ENCODE measurements around the gene ZYG11B.
"Not testable (repeated sequence)": the region's sequence is repeated elsewhere in the genome, so short reads cannot be mapped to it uniquely, and the experiment has no call there.

The ZYG11B gene

GRCh38 chr1:52746189-52746588, 19.9 kb downstream of the ZYG11B start:
- Histone ChIP-seq H3K4me3 (ENCODE audit: control insufficient read depth in 1 of 7, extremely low read depth in 1 of 7, insufficient read depth in 4 of 7, low read depth in 2 of 7, low read length in 6 of 7) (no peak overlapping the region), H3K27me3 (replicated peaks in 2 of 5; ENCODE audit: control insufficient read depth in 4 of 5, insufficient read depth in 5 of 5, low read length in 4 of 5) (no peaks in the 10 kb centered on the region), H3K4me1 (ENCODE audit: control extremely low read depth in 1 of 4, control insufficient read depth in 4 of 4, insufficient read depth in 4 of 4, low read length in 3 of 4) (no peaks in the 10 kb centered on the region), H3K9me3 (ENCODE audit: control extremely low read depth in 1 of 5, control insufficient read depth in 4 of 5, insufficient read depth in 2 of 5, low read depth in 1 of 5, low read length in 4 of 5) (no peaks in the 10 kb centered on the region), H3K27ac (ENCODE audit: insufficient read depth in 1 of 2, low read depth in 1 of 2, low read length in 2 of 2, poor library complexity in 1 of 2, severe bottlenecking in 2 of 2) (no peak overlapping the region), H3K36me3 (ENCODE audit: control insufficient read depth in 4 of 4, insufficient read depth in 4 of 4, low read length in 3 of 4) (no peaks in the 10 kb centered on the region)
- POLR2A ChIA-PET = no interaction called here
- CTCF ChIA-PET = no interaction called here
- no CpG with 5 or more reads among the region's 4 CpGs for WGBS (ENCODE audit: insufficient coverage)
- DNase-seq = no peak

DNA sequence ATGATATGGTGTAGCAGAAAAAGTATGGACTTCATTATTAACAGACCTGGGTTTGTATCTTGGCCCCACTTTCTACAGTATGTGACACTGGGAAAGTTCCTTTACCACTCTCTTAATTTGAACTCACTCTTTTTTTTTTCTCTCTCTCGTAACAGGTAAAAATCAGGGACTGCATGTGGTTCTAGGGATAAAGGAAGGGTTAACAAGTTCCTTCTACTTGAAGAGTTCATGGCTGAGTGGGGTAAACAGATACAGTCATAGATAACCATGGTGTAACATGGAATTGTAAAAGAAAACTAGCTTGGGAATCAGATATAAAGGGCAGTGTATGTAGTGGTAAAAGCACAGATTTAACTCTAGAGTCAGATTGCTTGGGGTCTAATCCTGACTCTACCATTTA, 21.2 kb downstream of the ZYG11B start:
- peaks cover 0 to 7% (median 3%) of the 10 kb centered on the region in 4 experiments for H3K4me1 ChIP-seq (ENCODE audit: control extremely low read depth in 1 of 4, control insufficient read depth in 4 of 4, insufficient read depth in 4 of 4, low read length in 3 of 4)
- ChIA-PET CTCF (no interaction called here), POLR2A (no interaction called here)
- H3K27me3 ChIP-seq (replicated peaks in 2 of 5; ENCODE audit: control insufficient read depth in 4 of 5, insufficient read depth in 5 of 5, low read length in 4 of 5) = no peaks in the 10 kb centered on the region
- no peak for DNase-seq
- no peak overlapping the region for H3K4me3 ChIP-seq (ENCODE audit: control insufficient read depth in 1 of 7, extremely low read depth in 1 of 7, insufficient read depth in 4 of 7, low read depth in 2 of 7, low read length in 6 of 7)
- whole genome bisulfite sequencing (ENCODE audit: insufficient coverage) = no CpG with 5 or more reads among the region's 1 CpG
- H3K27ac ChIP-seq (ENCODE audit: insufficient read depth in 1 of 2, low read depth in 1 of 2, low read length in 2 of 2, poor library complexity in 1 of 2, severe bottlenecking in 2 of 2) = no peak overlapping the region
- H3K9me3 ChIP-seq (ENCODE audit: control extremely low read depth in 1 of 5, control insufficient read depth in 4 of 5, insufficient read depth in 2 of 5, low read depth in 1 of 5, low read length in 4 of 5) = no peaks in the 10 kb centered on the region
- no peaks in the 10 kb centered on the region for H3K36me3 ChIP-seq (ENCODE audit: control insufficient read depth in 4 of 4, insufficient read depth in 4 of 4, low read length in 3 of 4)

GRCh38 chr1:52748119-52748518, 21.9 kb downstream of the ZYG11B start:
- no peaks in the 10 kb centered on the region for H3K9me3 ChIP-seq (ENCODE audit: control extremely low read depth in 1 of 5, control insufficient read depth in 4 of 5, insufficient read depth in 2 of 5, low read depth in 1 of 5, low read length in 4 of 5)
- DNase-seq = no peak
- no peak overlapping the region for H3K4me3 ChIP-seq (ENCODE audit: control insufficient read depth in 1 of 7, extremely low read depth in 1 of 7, insufficient read depth in 4 of 7, low read depth in 2 of 7, low read length in 6 of 7)
- H3K36me3 ChIP-seq (ENCODE audit: control insufficient read depth in 4 of 4, insufficient read depth in 4 of 4, low read length in 3 of 4) = no peaks in the 10 kb centered on the region
- CTCF ChIA-PET = interaction anchor here (1.1 kb wide), 1 partner anchor 20 kb away, joined by 4 read pairs; no protein-coding TSS in a partner anchor
- H3K27ac ChIP-seq (ENCODE audit: insufficient read depth in 1 of 2, low read depth in 1 of 2, low read length in 2 of 2, poor library complexity in 1 of 2, severe bottlenecking in 2 of 2) = no peak overlapping the region
- H3K27me3 ChIP-seq (replicated peaks in 2 of 5; ENCODE audit: control insufficient read depth in 4 of 5, insufficient read depth in 5 of 5, low read length in 4 of 5) = no peaks in the 10 kb centered on the region
- peaks cover 0 to 7% (median 3%) of the 10 kb centered on the region in 4 experiments for H3K4me1 ChIP-seq (ENCODE audit: control extremely low read depth in 1 of 4, control insufficient read depth in 4 of 4, insufficient read depth in 4 of 4, low read length in 3 of 4)
- POLR2A ChIA-PET = no interaction called here

DNA sequence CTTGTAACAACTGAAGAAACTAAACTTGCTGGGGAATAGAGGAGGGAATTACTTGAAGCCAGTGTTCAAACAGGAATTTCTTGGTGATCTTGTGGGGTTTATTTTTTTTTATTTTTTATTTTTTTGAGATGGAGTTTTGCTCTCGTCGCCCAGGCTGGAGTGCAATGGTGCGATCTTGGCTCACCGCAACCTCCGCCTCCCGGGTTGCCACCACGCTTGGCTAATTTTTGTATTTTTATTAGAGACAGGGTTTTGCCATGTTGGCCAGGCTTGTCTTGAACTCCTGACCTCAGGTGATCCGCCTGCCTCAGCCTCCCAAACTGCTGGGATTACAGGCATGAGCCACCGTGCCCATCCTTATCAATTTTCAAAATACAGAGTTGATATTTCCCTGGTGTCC, 23.2 kb downstream of the ZYG11B start:
- H3K36me3 ChIP-seq (ENCODE audit: control insufficient read depth in 4 of 4, insufficient read depth in 4 of 4, low read length in 3 of 4); H3K4me1 ChIP-seq (ENCODE audit: control extremely low read depth in 1 of 4, control insufficient read depth in 4 of 4, insufficient read depth in 4 of 4, low read length in 3 of 4); CTCF ChIA-PET; H3K27me3 ChIP-seq (replicated peaks in 2 of 5; ENCODE audit: control insufficient read depth in 4 of 5, insufficient read depth in 5 of 5, low read length in 4 of 5); H3K27ac ChIP-seq (ENCODE audit: insufficient read depth in 1 of 2, low read depth in 1 of 2, low read length in 2 of 2, poor library complexity in 1 of 2, severe bottlenecking in 2 of 2); H3K4me3 ChIP-seq (ENCODE audit: control insufficient read depth in 1 of 7, extremely low read depth in 1 of 7, insufficient read depth in 4 of 7, low read depth in 2 of 7, low read length in 6 of 7); POLR2A ChIA-PET; H3K9me3 ChIP-seq (ENCODE audit: control extremely low read depth in 1 of 5, control insufficient read depth in 4 of 5, insufficient read depth in 2 of 5, low read depth in 1 of 5, low read length in 4 of 5); DNase-seq: not testable (repeated sequence)
- WGBS (ENCODE audit: insufficient coverage) = no CpG with 5 or more reads among the region's 9 CpGs

DNA sequence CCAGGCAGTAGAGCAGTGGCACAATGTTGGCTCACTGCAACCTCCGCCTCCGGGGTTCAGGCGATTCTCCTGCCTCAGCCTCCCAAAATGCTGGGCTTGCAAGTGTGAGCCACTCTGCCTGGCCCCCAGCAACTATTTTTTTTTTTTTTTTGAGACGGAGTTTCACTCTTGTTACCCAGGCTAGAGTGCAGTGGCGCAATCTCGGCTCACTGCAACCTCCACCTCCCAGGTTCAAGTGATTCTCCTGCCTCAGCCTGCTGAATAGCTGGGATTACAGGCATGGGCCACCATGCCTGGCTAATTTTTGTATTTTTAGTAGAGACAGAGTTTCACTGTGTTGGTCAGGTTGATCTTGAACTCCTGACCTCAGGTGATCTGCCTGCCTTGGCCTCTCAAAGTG, 23.9 kb downstream of the ZYG11B start:
- H3K36me3 ChIP-seq (ENCODE audit: control insufficient read depth in 4 of 4, insufficient read depth in 4 of 4, low read length in 3 of 4); H3K4me1 ChIP-seq (ENCODE audit: control extremely low read depth in 1 of 4, control insufficient read depth in 4 of 4, insufficient read depth in 4 of 4, low read length in 3 of 4); DNase-seq; H3K27ac ChIP-seq (ENCODE audit: insufficient read depth in 1 of 2, low read depth in 1 of 2, low read length in 2 of 2, poor library complexity in 1 of 2, severe bottlenecking in 2 of 2); POLR2A ChIA-PET; H3K9me3 ChIP-seq (ENCODE audit: control extremely low read depth in 1 of 5, control insufficient read depth in 4 of 5, insufficient read depth in 2 of 5, low read depth in 1 of 5, low read length in 4 of 5); H3K27me3 ChIP-seq (replicated peaks in 2 of 5; ENCODE audit: control insufficient read depth in 4 of 5, insufficient read depth in 5 of 5, low read length in 4 of 5); H3K4me3 ChIP-seq (ENCODE audit: control insufficient read depth in 1 of 7, extremely low read depth in 1 of 7, insufficient read depth in 4 of 7, low read depth in 2 of 7, low read length in 6 of 7): not testable (repeated sequence)
- WGBS (ENCODE audit: insufficient coverage) = 97% methylated on average over 4 of the region's 6 CpGs
- CTCF ChIA-PET = interaction anchor here (0.6 kb wide), 1 partner anchor 442 kb away, joined by 3 read pairs; no protein-coding TSS in a partner anchor

DNA sequence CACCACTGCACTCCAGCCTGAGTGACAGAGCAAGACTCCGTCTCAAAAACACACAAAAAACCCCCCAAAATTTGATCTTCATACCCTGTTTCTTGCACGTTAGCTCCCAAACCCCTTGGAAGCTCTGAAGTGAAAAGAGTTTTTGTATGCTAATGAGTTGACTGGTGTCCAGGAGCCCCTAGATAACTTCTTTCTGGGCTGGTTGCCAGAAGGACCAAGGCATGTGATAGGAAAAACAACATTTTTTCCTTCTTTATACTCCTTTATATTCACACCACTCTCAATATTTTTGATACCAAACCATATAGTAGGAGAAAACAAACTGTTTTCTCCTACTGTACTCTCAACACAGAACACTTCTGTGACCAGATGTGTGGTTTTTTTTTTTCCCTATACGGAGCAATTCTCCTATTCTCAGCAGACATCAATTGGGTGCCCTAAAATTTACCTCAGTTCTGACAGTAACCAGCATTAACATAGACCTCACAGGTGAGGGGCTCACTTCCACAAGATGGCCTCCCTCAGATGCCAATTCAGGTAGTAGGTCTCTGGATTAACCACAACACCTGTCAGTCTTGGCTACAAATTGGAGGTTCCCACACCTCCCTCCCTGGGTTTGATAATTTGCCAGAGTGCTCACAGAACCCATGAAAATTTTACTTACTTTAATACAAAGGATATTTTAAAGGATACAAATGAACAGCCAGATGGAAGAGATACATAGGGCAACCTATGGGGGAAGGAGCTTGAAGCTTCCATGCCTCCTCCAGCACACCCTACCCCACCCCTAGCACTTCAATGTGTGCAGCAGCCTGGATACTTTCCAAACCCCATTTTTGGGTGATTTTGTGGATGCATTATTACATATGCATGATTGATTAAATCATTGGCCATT, 25.6 kb downstream of the ZYG11B start:
- H3K27me3 ChIP-seq (replicated peaks in 2 of 5; ENCODE audit: control insufficient read depth in 4 of 5, insufficient read depth in 5 of 5, low read length in 4 of 5) = no peaks in the 10 kb centered on the region
- H3K4me3 ChIP-seq (ENCODE audit: control insufficient read depth in 1 of 7, extremely low read depth in 1 of 7, insufficient read depth in 4 of 7, low read depth in 2 of 7, low read length in 6 of 7) = peak overlapping the region in 1 of 7 experiments; percentile 3
- peak; percentile 18 to 31 (median 24) for DNase-seq
- WGBS (ENCODE audit: insufficient coverage) = 20% methylated on average over 2 of the region's 3 CpGs
- peak overlapping the region in 1 of 2 experiments; percentile 61 for H3K27ac ChIP-seq (ENCODE audit: insufficient read depth in 1 of 2, low read depth in 1 of 2, low read length in 2 of 2, poor library complexity in 1 of 2, severe bottlenecking in 2 of 2)
- no peaks in the 10 kb centered on the region for H3K9me3 ChIP-seq (ENCODE audit: control extremely low read depth in 1 of 5, control insufficient read depth in 4 of 5, insufficient read depth in 2 of 5, low read depth in 1 of 5, low read length in 4 of 5)
- peaks cover 0 to 7% (median 3%) of the 10 kb centered on the region in 4 experiments for H3K4me1 ChIP-seq (ENCODE audit: control extremely low read depth in 1 of 4, control insufficient read depth in 4 of 4, insufficient read depth in 4 of 4, low read length in 3 of 4)
- ChIA-PET CTCF (no interaction called here), POLR2A (interaction anchor here (0.6 kb wide), 1 partner anchor 358 kb away, joined by 3 read pairs; no protein-coding TSS in a partner anchor)
- H3K36me3 ChIP-seq (ENCODE audit: control insufficient read depth in 4 of 4, insufficient read depth in 4 of 4, low read length in 3 of 4) = peaks cover 0 to under 1% (median 0%) of the 10 kb centered on the region in 4 experiments

- Histone ChIP-seq H3K36me3 (ENCODE audit: control insufficient read depth in 4 of 4, insufficient read depth in 4 of 4, low read length in 3 of 4) (peaks cover 0 to 5% (median 2%) of the 10 kb centered on the region in 4 experiments), H3K27me3 (replicated peaks in 2 of 5; ENCODE audit: control insufficient read depth in 4 of 5, insufficient read depth in 5 of 5, low read length in 4 of 5) (no peaks in the 10 kb centered on the region), H3K9me3 (ENCODE audit: control extremely low read depth in 1 of 5, control insufficient read depth in 4 of 5, insufficient read depth in 2 of 5, low read depth in 1 of 5, low read length in 4 of 5) (no peaks in the 10 kb centered on the region), H3K4me1 (ENCODE audit: control extremely low read depth in 1 of 4, control insufficient read depth in 4 of 4, insufficient read depth in 4 of 4, low read length in 3 of 4) (peaks cover 0 to 7% (median 3%) of the 10 kb centered on the region in 4 experiments), H3K4me3 (ENCODE audit: control insufficient read depth in 1 of 7, extremely low read depth in 1 of 7, insufficient read depth in 4 of 7, low read depth in 2 of 7, low read length in 6 of 7) (no peak overlapping the region), H3K27ac (ENCODE audit: insufficient read depth in 1 of 2, low read depth in 1 of 2, low read length in 2 of 2, poor library complexity in 1 of 2, severe bottlenecking in 2 of 2) (no peak overlapping the region)
- 100% methylated on average over 2 of the region's 2 CpGs for WGBS (ENCODE audit: insufficient coverage)
- ChIA-PET CTCF (no interaction called here), POLR2A (interaction anchor here (0.6 kb wide), 1 partner anchor 358 kb away, joined by 3 read pairs; no protein-coding TSS in a partner anchor)
- DNase-seq = no peak
Measured at GRCh38 chr1:52752484-52752826, 26.2 kb downstream of the ZYG11B start.

Data from common myeloid progenitor, CD34-positive (primary cell).